ENCODE results near the gene MIER2.

DNA sequence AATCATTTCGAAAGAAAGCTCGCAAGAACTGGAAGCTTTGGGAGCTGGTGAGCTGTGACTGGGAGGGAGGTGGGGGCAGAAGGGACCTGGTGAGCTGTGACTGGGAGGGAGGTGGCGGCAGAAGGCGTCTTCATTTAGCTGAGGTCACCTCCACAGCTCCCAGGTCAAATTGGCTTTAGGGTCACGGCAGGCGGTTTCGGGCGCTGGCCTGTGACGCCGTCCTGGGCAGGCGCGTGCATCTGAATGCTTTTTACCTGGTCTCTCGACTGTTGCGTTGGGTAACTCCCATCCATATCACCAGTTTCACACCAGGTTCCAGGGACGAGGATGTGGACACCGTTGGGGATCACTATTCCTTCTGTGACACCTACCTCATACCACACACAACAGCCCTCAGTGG, 35.2 kb upstream of the MIER2 start:
- TF ChIP-seq, protein P1, sequence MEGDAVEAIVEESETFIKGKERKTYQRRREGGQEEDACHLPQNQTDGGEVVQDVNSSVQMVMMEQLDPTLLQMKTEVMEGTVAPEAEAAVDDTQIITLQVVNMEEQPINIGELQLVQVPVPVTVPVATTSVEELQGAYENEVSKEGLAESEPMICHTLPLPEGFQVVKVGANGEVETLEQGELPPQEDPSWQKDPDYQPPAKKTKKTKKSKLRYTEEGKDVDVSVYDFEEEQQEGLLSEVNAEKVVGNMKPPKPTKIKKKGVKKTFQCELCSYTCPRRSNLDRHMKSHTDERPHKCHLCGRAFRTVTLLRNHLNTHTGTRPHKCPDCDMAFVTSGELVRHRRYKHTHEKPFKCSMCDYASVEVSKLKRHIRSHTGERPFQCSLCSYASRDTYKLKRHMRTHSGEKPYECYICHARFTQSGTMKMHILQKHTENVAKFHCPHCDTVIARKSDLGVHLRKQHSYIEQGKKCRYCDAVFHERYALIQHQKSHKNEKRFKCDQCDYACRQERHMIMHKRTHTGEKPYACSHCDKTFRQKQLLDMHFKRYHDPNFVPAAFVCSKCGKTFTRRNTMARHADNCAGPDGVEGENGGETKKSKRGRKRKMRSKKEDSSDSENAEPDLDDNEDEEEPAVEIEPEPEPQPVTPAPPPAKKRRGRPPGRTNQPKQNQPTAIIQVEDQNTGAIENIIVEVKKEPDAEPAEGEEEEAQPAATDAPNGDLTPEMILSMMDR (conservative IDR thresholded peaks at IDR 0.05; ENCODE audit: low read depth, low read length), result no peak
- TF ChIP-seq EZH2phosphoT487 (IDR thresholded peaks at IDR 0.05; ENCODE audit: borderline replicate concordance, low read length), result no peak
- no peak for TF ChIP-seq EZH2 (IDR thresholded peaks at IDR 0.05; ENCODE audit: low read length, unreplicated experiment)
